Limb (tissue), 2 donors: ENCODE results near the gene FOSL2.
"Not testable (repeated sequence)": the region's sequence is repeated elsewhere in the genome, so short reads cannot be mapped to it uniquely, and the experiment has no call there.

Source experiments
- DNase-seq, 2 donors: peaks; one replicate each; pipeline ENCODE4 v3.0.0-alpha.2; 2016; ENCODE audit errors: extremely low spot score in 2 of 2

Gene FOSL2

DNA sequence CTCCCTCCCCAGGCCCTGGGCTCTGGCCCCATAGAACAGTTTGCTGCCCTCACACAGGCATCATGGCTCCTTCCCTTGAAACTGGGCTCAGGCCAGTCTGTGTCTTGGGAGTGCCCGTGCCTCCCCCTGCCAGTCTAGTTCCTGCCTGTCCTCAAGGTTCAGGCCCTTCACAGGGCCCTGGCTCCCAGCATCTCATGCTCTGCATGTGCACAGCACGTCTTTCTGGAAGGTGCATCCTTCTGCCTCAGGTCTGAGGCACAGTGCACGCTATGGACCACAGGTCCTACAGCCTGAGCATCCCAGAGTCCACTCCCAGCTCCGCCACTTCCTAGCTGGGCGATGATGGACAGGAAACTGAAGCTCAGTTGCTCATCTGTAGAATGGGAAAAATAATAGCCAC, 35.6 kb upstream of the FOSL2 start:
- DNase-seq = no peak

DNA sequence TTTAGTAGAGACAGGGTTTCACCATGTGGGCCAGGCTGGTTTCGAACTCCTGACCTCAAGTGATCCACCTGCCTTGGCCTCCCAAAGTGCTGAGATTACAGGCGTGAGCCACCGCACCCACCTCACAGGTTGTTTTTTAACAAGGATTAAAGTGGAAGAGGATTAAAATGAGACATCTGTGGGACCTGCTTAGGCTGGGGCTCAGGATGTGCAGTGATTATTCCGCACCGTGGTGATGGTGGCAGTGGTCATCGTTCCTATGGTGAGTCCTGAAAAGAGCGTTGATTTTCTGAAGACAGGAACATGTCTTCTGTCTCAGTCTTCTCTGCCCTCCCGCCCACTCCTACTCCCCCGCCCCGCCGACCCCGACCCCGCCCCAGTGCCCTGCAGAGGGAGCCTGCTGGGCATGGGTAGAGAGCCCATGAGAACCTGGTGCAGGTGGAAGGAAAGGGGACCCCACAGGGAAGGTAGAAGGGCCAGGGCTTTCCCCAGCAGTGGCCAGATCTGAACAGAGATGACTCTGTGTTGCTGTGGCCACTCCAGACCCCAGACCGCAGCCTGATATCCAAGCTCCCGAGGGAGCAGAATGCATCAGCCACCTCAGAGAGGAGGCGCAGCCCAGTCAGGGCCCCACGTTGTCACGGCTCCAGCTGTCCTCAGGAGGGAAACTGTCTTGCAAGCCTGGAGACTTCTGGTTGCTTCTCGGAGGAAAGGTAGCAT, 34.5 kb upstream of the FOSL2 start:
- DNase-seq = no peak

DNA sequence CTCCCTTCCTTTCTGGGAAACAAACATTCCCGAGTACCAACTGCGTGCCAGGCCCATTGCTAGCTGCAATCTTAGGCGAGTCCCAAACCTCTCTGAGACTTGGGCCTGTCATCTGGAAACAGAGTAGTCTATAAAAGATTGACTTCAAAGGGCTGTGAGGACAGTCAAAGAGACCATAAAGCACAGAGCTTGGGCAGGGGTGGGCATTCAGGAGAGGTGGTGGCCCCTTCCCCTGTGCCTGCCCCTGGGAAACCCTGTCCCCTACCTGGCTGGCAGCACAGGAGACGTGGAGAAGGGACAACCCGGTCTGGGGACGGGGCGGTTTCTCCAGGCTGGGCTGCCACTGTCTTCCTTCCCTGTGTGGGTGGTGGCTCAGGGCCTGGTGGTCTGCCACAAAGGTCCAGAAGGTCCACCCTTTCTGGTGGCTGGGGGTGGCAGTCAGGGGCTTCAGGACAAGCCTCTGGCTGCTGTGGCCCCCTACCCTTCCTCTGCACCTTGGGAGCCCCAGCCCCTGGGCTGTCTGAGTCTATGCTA, 33.9 kb upstream of the FOSL2 start:
- DNase-seq = no peak

DNA sequence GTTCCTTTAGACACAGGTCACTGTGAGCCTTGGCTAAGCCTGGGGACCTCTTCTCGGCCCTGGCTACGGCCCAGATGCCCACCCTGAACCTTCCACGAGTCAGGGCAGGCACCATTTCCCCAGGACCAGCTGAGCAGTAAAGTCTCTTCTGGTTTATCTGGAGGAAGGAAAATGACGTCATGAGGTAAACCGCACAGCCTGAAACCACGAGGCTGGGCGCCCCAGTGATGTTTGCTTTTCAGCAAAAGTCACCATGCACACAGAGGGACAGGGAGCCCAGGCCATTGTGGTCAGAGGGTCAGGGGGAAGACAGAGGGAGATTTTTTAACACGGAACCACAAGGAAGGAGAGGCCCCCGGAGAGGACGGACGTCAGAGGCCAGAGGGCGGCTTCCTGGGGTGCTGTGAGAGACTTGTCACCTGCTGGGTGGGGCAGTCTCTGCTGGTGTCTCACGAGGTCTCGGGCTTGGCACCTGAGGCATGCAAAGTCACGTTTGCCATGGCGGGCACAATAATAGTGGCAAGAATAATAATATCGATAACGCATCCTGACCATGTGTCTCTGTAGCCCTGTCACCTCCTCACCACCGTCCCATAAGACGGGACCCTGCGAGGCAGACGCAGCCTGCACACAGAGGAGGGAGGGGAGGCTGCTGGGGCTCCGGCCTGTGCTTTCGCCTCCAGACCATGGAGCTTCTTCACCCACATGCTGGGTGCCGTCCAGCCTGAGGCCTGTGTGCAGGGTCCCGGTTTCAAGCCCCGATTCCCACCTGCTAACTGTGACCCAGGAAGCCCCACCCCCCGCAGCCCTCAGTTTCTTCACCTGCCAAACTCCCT, 33.2 kb upstream of the FOSL2 start:
- no peak for DNase-seq

DNA sequence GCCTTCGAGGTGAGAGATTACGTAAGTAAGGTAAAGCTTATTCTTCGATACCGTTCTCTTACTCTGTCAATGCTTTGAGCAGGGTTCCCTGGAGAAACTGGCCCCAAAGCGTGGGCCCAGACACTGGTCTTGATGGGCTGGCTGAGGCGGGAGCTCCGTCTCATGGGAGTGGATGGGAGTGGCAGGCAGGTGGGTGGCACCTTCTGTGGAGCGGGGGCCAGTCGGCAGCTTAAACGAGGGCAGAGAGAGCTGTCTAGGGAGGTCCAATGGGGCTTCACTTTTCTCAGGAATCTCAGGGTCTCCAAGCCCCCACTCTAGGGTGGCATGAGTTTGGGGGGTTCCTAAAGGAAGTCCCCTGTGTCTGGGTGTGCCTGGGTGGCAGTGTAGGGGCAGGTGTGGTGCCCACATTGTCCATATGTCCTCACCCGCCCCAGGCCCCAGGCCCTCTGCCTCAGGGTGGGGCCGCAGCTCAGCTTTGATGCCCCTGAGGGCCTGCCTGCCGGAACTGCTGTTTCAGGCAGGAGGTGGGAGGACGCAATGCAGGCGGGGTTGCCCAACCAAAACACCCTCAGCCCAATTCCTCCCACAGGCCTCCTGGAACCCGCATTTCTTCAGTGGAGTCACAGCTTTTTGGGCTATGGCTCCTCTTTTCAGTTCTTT, 32.5 kb upstream of the FOSL2 start:
- no peak for DNase-seq

DNA sequence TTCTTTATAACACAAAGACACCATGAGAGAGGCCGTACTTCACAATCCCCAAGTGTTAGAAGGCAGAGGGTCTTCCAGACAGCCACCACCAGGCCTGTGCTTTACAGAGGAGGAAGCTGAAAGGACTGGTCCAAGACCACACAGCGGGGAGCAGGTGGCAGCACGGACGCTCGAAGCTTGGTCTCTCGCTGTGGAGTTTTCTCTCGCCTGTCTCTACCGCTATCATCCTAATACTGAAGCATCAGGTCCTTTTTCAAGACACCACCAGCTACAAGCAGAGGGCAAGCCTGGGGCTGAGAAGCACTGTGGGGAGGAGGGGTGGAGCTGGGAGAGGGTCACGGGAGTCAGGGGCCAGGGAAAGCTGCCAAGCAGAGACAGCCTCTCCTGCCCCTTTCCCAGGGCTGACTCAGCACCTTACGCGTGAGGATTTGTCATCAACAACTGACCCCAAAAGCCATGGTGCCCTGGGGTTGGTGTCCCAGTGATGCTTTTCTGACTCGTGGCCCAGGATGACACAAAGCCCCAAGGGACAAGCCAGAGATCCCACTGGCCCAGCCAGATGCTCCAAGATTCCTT, 31.9 kb upstream of the FOSL2 start:
- no peak for DNase-seq

DNA sequence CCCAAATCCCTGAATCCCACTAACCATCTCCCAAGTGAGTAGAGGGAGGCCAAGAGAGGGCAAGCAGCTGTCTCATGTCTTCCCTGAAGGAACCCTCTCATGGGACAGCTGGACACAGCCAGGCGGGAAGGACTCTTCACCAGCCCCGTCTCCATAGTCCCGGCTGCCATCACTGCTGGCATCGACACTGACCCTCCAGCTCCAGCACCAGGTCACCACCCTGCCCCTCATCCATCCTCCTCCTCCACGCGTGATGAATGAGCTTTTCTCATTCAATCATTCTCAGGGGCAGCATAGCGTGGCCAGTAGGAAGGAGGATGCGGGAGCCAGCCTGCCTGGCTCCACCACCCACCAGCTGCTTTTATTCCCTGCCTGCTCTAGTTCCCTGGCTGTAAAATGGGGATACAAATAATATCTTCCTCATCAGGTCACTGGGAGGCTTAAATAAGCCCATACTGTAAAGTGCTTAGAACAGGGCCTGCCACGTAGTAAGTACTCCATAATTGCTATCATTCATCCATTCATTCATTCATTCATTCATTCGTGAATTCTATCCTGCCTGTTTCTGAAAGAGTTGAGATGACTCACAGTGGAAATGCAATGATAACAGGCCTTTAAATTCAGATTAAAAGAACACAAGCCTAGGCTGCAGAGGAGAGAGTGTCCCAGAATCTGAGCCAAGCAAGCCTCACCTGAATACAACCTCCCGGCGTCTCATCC, 30.5 kb upstream of the FOSL2 start:
- DNase-seq = no peak

DNA sequence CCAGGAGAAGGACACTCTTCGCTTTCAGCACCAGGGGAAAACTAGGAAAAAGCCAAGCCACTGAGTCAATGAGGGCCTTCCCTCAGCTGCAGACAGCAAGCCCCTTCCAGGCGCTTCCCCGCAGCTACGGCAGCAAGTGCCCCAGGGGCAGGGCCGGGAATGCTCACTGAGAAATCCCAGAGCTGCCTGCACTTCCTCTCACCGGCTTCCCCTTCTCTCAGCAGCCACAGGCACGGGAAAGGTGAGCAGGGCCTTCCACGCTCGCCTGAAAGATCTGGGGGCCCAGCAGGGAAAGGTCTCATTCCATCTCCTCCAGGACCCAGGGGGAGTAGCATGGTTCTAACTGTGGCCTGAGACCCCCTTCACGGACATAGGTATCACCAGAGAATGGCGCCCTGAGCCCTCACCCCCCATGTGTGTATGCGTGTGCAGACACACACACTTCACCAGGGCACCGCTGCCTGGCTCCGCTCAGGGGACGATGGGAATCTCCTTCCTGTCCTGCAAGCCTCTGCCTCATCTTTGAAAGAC, 29.6 kb upstream of the FOSL2 start:
- DNase-seq = no peak

DNA sequence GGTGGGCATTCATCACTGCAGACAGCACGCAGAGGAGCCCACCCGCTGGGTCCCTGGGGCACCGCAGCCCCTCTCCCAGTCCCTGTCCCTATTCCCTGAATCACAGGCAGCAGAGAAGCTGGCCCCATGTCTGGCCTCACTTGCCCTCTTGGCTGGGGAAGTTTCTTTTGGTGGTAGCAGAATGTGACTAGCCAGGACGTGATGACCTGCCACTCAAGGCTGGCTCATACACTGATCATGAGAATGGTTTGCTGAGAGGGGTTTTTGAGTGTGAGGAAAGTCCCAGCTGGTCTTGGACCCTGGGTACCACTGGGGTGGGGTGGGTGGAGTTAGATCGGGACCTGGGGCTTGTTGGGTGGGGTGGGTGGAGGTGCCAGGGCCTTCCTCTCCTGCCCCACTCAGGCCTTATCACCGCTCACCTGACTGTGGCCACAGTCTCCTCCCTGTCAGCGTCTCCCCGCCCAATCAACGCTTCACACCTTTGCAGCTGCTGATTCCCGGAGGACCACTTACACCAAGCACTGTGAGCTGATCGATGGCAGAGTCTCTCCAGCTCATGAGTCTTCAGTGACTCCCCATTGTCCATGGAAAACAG, 28.9 kb upstream of the FOSL2 start:
- DNase-seq = no peak

DNA sequence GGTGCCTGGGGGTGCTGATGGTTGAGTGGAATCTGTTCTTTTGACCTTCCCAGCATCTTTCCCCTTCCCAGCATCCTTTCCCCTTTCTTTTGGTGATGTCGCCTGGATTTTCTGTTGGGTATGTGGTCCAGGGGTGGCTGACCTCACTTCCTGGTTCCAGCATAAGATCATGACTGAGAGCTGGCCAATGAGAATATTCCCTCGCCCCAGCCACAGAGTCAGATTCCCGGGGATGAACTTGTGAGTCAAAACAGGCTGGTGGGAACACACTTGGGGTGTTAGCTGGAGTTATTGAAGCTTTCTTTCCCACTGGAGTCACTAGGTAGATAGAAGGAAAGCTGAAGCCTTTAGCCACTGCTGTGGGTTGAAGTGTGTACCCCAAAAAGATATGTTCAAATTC, 28.0 kb upstream of the FOSL2 start:
- no peak for DNase-seq

DNA sequence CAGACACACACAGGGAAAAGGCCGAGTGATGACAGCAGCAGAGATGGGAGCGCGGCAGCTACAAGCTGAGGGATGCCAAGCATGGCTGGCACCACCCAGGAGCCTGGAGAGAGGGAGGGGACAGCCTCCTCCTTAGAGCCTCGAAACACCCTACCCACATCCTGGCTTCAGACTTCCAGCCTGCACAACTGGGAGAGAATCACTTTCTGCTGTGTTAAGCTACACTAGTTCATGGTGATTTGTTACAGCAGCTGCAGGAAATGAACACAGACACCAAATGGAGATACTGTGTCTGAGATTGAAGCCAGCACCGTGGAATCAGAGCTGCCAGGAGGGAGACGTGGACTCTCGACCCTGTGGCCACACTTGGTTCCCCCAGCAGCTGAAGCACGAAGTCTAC, 27.5 kb upstream of the FOSL2 start:
- peak in 1 of 2 donors; percentile 73 for DNase-seq

DNA sequence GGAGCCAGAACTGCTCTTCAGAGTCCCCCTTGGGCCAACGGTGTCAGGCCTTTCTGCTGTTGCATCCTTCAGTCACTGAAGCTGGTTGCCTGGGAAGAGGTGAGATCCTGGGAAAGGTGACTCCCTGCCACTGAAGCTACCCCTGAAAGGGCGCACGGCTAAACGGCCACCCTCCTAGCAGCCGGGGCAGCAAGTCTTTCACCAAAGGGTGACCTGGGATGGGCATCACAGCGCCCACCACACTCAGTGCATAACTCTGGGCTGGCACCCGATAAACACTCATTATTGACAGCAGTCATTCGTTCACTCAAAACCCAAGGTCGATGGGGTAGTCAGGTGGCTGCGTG, 26.5 kb upstream of the FOSL2 start:
- DNase-seq = no peak

DNA sequence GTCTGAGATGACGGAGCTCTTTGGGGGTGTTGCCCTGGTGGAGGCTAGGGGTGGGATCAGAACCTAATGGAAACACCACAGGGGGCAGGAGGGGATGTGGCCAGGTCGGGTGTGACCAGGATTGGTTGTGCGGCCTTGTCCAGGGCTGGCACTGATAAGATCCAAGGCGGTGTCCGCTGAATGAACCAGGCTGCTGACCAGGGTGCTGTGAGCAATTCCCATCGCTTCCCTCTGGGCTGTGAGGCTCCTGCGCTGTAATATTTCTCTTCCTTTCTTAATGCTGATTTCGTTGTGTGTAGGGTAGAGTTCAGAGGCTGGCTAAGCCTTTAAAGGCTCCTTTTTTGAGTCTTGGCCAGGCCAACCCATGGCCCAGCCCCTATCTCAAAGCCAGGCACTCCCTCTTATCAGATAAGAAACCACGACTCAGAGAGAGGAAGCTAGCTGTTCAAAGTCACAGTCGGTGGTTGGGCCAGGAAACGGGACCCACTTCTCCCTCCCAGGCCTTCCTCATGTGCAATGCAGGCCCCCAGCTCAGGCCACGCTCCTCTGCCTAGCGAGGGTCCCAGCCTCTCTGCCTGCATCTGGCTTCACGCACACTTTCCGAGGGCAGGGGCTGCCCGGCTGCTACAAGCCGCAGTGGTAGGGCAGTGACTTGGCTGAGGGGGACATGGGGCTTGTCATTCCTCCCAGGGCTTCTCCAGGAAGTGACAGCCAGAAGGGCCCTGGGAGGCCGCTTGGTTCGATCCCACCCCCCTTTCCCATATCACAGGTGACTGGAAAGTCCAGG, 26.0 kb upstream of the FOSL2 start:
- no peak for DNase-seq

DNA sequence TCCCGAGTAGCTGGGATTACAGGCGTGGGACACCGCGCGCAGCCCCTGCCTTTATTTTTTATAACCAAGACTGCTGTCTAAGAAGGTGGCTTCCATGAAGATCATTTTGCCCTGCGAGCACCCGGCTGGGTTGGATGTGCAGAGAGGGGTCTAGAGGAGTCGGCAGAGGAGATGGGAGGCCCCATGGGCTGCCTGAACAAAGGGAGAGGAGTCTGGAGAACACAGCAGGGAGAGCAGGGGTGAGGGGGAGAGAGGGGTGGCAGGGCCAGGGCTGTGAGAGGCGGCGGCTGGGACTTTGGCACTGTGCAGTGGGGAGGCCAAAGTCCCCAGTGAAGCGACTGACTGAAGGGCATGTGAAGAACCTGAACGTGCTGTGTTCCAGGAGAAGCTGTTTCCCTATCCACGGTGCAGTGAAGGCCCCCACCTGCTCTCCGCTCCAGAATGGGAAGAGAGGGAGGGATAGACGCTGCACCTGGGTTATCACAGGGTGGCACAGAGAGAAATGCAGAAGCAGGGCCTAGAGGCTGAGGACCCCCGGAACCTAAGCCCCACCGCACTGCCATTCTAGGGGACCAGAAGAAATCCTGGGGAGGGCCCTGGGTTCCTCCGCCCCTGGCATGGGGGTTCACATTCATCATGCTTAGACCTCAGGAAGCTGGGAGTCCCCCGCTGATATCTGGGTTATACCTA, 24.8 kb upstream of the FOSL2 start:
- DNase-seq = no peak

DNA sequence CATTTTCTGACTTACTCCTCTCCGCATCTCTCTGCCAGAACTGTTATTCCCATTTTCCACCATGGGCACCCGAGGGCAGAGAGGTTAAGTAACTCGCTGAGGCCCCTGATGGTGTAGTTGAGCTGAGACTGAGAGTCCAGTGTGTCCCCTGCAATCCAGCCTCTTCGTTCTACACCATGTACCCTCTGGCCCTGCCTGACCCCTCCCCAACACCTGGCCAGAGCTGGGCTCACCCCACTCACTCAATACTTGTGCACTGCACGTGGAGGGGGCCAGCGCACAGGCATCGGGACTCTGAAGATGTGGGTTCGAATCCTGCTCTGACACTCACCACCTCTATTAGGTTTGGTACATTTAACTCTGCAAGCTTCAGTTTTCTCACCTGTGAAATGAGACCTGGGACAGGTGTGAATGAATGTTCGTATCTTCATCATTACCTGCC, 24.3 kb upstream of the FOSL2 start:
- no peak for DNase-seq

DNA sequence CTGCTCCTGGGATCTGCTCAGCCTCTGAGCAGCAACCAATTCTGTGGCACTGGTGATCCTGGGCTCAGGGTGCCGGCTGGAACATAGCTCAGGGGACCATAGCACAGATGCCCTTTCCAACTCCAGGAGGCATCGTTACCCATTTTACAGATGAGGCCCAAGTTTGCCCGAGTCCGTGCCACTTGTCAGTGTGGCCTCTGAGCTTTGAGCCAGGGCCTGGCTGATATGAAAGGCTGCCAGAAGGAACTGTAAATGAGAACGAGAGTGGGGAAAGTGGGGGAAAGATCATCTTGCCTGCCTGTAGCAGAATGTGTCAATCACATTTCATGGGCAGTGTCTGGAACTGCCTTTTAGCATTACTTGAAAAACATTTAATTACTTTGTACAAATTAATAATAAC, 23.3 kb upstream of the FOSL2 start:
- no peak for DNase-seq

DNA sequence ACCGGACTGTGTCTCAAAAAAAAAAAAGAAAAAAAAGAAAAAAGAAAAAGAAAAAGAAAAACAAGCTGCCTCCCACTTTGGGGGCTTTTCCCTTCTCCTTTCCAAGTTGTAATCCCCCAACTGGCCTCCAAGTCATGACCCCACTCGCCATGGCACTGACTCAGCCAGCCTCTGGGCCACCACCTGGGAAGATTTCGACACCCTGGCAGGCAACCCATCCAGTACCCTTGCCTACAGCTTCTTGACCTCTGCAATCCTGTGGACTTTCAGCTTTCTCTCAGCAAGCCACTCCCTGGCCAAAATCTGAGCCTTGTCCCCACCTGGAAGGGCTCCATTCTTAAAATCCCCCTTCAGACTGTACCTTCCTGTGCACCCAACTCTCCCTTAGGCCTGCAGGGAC, 22.3 kb upstream of the FOSL2 start:
- no peak for DNase-seq

DNA sequence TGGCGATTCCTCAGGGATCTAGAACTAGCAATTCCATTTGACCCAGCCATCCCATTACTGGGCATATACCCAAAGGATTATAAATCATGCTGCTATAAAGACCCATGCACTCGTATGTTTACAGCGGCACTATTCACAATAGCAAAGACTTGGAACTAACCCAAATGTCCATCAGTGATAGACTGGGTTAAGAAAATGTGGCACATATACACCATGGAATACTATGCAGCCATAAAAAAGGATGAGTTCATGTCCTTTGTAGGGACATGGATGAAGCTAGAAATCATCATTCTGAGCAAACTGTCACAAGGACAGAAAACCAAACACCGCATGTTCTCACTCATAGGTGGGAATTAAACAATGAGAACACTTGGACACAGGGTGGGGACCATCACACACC, 20.9 kb upstream of the FOSL2 start:
- DNase-seq = not testable (repeated sequence)

DNA sequence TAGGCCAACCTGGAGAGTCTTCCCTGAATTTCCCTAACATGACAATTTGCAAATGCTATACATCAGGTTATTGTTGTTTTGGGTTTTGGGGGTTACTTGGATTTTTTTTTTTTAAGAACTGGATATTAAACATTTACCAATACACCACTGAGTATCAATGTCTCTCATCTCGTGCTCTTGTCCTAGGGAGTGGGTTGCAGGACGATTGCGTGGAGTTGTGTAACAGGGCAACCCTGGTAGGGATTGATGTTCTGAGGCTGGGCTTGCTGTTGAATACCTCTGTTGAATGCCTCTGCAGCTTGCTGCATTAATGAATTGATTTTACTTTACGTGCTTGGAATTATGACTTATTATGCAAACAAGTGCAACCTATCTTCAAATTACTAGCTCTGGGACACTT, 18.8 kb upstream of the FOSL2 start:
- DNase-seq = no peak
